ENCODE results near the gene SEMA3E. TPM values are rescaled to one million over a fixed set of nuclear protein-coding genes. Genes with fewer than 3 reads are reported as not detected.

SEMA3E gene
- total RNA-seq, 6 experiments from 2014 or later, result not detected

GRCh38 chr7:83457022-83457892 is 191.7 kb downstream of the SEMA3E start:
- no peak overlapping the region for H3K4me3 Mint-ChIP-seq
- peaks cover 18% of the 10 kb centered on the region for H3K27me3 Mint-ChIP-seq (ENCODE audit: insufficient read depth)
- no peaks in the 10 kb centered on the region for H3K9me3 Mint-ChIP-seq
- no peaks in the 10 kb centered on the region for H3K4me1 Mint-ChIP-seq (ENCODE audit: low read depth)
- TF ChIP-seq, protein P1, sequence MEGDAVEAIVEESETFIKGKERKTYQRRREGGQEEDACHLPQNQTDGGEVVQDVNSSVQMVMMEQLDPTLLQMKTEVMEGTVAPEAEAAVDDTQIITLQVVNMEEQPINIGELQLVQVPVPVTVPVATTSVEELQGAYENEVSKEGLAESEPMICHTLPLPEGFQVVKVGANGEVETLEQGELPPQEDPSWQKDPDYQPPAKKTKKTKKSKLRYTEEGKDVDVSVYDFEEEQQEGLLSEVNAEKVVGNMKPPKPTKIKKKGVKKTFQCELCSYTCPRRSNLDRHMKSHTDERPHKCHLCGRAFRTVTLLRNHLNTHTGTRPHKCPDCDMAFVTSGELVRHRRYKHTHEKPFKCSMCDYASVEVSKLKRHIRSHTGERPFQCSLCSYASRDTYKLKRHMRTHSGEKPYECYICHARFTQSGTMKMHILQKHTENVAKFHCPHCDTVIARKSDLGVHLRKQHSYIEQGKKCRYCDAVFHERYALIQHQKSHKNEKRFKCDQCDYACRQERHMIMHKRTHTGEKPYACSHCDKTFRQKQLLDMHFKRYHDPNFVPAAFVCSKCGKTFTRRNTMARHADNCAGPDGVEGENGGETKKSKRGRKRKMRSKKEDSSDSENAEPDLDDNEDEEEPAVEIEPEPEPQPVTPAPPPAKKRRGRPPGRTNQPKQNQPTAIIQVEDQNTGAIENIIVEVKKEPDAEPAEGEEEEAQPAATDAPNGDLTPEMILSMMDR (IDR thresholded peaks at IDR 0.05), result no peak
- H3K36me3 Mint-ChIP-seq (ENCODE audit: low read depth), result no peaks in the 10 kb centered on the region
- H3K27ac Mint-ChIP-seq, result no peak overlapping the region
- no peak for DNase-seq

DNA sequence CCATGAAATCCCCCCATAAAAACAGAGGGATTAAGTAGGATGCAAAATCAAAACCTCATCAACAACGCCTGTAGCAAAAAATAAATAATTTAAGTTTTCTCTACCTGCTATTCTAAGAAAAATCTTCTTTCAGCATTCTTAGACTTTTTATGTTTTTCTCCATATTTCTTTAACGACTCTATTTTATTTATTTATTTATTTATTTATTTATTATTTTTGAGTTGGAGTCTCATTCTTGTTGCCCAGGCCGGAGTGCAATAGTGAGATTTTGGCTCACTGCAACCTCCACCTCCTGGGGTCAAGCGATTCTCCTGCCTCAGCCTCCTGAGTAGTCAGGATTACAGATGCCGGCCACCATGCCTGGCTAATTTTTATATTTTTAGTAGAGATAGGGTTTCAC is 192.5 kb downstream of the SEMA3E start:
- H3K4me3 Mint-ChIP-seq, result no peak overlapping the region
- no peak for DNase-seq
- H3K27ac Mint-ChIP-seq, result no peak overlapping the region
- peaks cover 11% of the 10 kb centered on the region for H3K27me3 Mint-ChIP-seq (ENCODE audit: insufficient read depth)
- no peaks in the 10 kb centered on the region for H3K36me3 Mint-ChIP-seq (ENCODE audit: low read depth)
- H3K9me3 Mint-ChIP-seq, result no peaks in the 10 kb centered on the region
- TF ChIP-seq, protein P1 (IDR thresholded peaks at IDR 0.05), result no peak
- no peaks in the 10 kb centered on the region for H3K4me1 Mint-ChIP-seq (ENCODE audit: low read depth)

GRCh38 chr7:83455612-83456011 is 193.3 kb downstream of the SEMA3E start:
- TF ChIP-seq, protein P1 (IDR thresholded peaks at IDR 0.05), result no peak
- Mint-ChIP-seq H3K27me3 (ENCODE audit: insufficient read depth) (peaks cover 8% of the 10 kb centered on the region; the same call in 1 of the 2 replicates), H3K4me1 (ENCODE audit: low read depth) (no peaks in the 10 kb centered on the region)

GRCh38 chr7:83452256-83452655 is 196.7 kb downstream of the SEMA3E start:
- Mint-ChIP-seq H3K27me3 (ENCODE audit: insufficient read depth) (no peaks in the 10 kb centered on the region), H3K4me1 (ENCODE audit: low read depth) (no peaks in the 10 kb centered on the region), H3K9me3 (no peaks in the 10 kb centered on the region), H3K36me3 (ENCODE audit: low read depth) (no peaks in the 10 kb centered on the region), H3K27ac (no peak overlapping the region), H3K4me3 (no peak overlapping the region)
- no peak for DNase-seq
- TF ChIP-seq, protein P1 (IDR thresholded peaks at IDR 0.05), result no peak

More at GRCh38 chr7:83455612-83456011, 193.3 kb downstream of the SEMA3E start:
- Mint-ChIP-seq H3K4me3 (no peak overlapping the region), H3K36me3 (ENCODE audit: low read depth) (no peaks in the 10 kb centered on the region), H3K27ac (no peak overlapping the region), H3K9me3 (no peaks in the 10 kb centered on the region)
- DNase-seq, result no peak

GRCh38 chr7:83451501-83452045 is 197.4 kb downstream of the SEMA3E start:
- no peaks in the 10 kb centered on the region for H3K36me3 Mint-ChIP-seq (ENCODE audit: low read depth)
- no peaks in the 10 kb centered on the region for H3K27me3 Mint-ChIP-seq (ENCODE audit: insufficient read depth)
- no peaks in the 10 kb centered on the region for H3K4me1 Mint-ChIP-seq (ENCODE audit: low read depth)
- no peak overlapping the region for H3K27ac Mint-ChIP-seq
- TF ChIP-seq, protein P1 (IDR thresholded peaks at IDR 0.05), result no peak
- H3K4me3 Mint-ChIP-seq, result no peak overlapping the region
- DNase-seq, result no peak
- H3K9me3 Mint-ChIP-seq, result no peaks in the 10 kb centered on the region

All from HFFc6 (cell line).